Right cardiac atrium (tissue), 5 donors: ENCODE results near the gene MS4A6E. TPM values are rescaled to one million over a fixed set of nuclear protein-coding genes. Genes with fewer than 3 reads are reported as not detected.

Experiments
- ATAC-seq, 2 donors: fragments of 200-7000 bp; cut with Tn5 transposase; one replicate each; pipeline versions ENCODE4 v1.8.0 to v1.9.1; 2020; ENCODE audit warnings: moderate library complexity in 2 of 2, mild to moderate bottlenecking in 1 of 2
- DNase-seq, 3 donors: peaks; one replicate each; pipeline ENCODE4 v3.0.0-alpha.2; 2020
- H3K27ac ChIP-seq: one replicate; pipeline ENCODE4 v1.5.1; 2013; ENCODE audit warnings: mild to moderate bottlenecking, low read length, control low read depth, moderate library complexity
- H3K27me3 ChIP-seq: one replicate; pipeline ENCODE4 v1.6.1; 2013; ENCODE audit not compliant: control insufficient read depth, insufficient read depth
- H3K4me1 ChIP-seq: one replicate; pipeline ENCODE4 v1.6.1; 2013; ENCODE audit warnings: low read length; ENCODE audit not compliant: control insufficient read depth, insufficient read depth
- H3K4me3 ChIP-seq: one replicate; pipeline ENCODE4 v1.5.1; 2013; ENCODE audit warnings: low read length, control low read depth
- H3K9me3 ChIP-seq: one replicate; pipeline ENCODE4 v1.6.1; 2013; ENCODE audit warnings: low read length; ENCODE audit not compliant: control insufficient read depth
- WGBS: extraction: QIAGEN DNeasy Blood & Tissue Kit; methylation state at CpG from one replicate; pipeline ENCODE4 v1.1.7; 2013; 5-methylcytosine and 5-hydroxymethylcytosine counted together
- intact Hi-C, 4 donors: fragments of 100-400 bp; cut with DNase I; formaldehyde crosslinking; loops; one replicate each; pipeline versions ENCODE4 v1.11.0 to v1.14.0; 2022 to 2023
- polyA plus RNA-seq: library from polyadenylated mRNA; stranded (reverse); fragments of 200-250 nt; gene quantifications from one replicate; pipeline ENCODE4 v1.2.3, GENCODE V29; 2013
- total RNA-seq, 4 donors: library from RNA; stranded (reverse); fragmentation: NEBNext Ultra II Directional; extraction: Animal tissue kit (Norgen Biotek cat#: 25700); gene quantifications; one replicate each; pipeline ENCODE4 v1.2.1, GENCODE V29; 2021
- donor health status: healthy with polysubstance abuse.
- donor health status: DM: no; HTN: yes; CAD: no.
- donor health status: DM: no; HTN: no; CAD: no.
- donor health status: DM: no; HTN: yes; CAD: no; lungs with severe emphysema.
- donor health status: DM: yes; HTN: yes; CAD: no.

MS4A6E gene
- total and polyA plus RNA-seq, 5 donors, result not detected

- H3K9me3 ChIP-seq, result no peaks in the 10 kb centered on the region
- intact Hi-C loops, result no loop called here
- H3K4me1 ChIP-seq, result no peaks in the 10 kb centered on the region
- ATAC-seq (no peak), DNase-seq (no peak)
- no peak overlapping the region for H3K4me3 ChIP-seq
- 81% methylated on average over 3 of the region's 3 CpGs for WGBS
- H3K27me3 ChIP-seq, result no peaks in the 10 kb centered on the region
- H3K27ac ChIP-seq, result no peak overlapping the region
These were observed 19.4 kb upstream of the MS4A6E start for GRCh38 chr11:60307507-60308195.

GRCh38 chr11:60310407-60310998, 16.6 kb upstream of the MS4A6E start:
- no peak overlapping the region for H3K27ac ChIP-seq
- H3K27me3 ChIP-seq, result no peaks in the 10 kb centered on the region
- ATAC-seq, result no peak
- DNase-seq, result peak in 2 of 3 donors; percentile 28 to 52
- no peaks in the 10 kb centered on the region for H3K4me1 ChIP-seq
- H3K9me3 ChIP-seq, result no peaks in the 10 kb centered on the region
- H3K4me3 ChIP-seq, result no peak overlapping the region
- WGBS, result 49% methylated on average over 5 of the region's 5 CpGs
- intact Hi-C loops, result no loop called here

GRCh38 chr11:60314635-60315321, 12.3 kb upstream of the MS4A6E start:
- 47% methylated on average over 2 of the region's 2 CpGs for WGBS

GRCh38 chr11:60315871-60316270, 11.2 kb upstream of the MS4A6E start:
- intact Hi-C loops, result no loop called here
- Histone ChIP-seq H3K9me3 (peaks cover 5% of the 10 kb centered on the region), H3K27ac (no peak overlapping the region), H3K27me3 (no peaks in the 10 kb centered on the region), H3K4me3 (no peak overlapping the region), H3K4me1 (no peaks in the 10 kb centered on the region)
- ATAC-seq, result no peak
- no peak for DNase-seq

More at GRCh38 chr11:60314635-60315321, 12.3 kb upstream of the MS4A6E start:
- no peak for DNase-seq
- Histone ChIP-seq H3K27ac (no peak overlapping the region), H3K4me1 (no peaks in the 10 kb centered on the region), H3K9me3 (peaks cover 5% of the 10 kb centered on the region), H3K27me3 (no peaks in the 10 kb centered on the region), H3K4me3 (no peak overlapping the region)
- intact Hi-C loops, result no loop called here
- ATAC-seq, result no peak

- intact Hi-C loops, result no loop called here
- ATAC-seq (no peak), DNase-seq (no peak)
- Histone ChIP-seq H3K9me3 (peaks cover 5% of the 10 kb centered on the region), H3K27me3 (no peaks in the 10 kb centered on the region), H3K4me1 (no peaks in the 10 kb centered on the region), H3K4me3 (no peak overlapping the region), H3K27ac (no peak overlapping the region)
- WGBS, result 49% methylated on average over 2 of the region's 2 CpGs
These were observed 10.7 kb upstream of the MS4A6E start for GRCh38 chr11:60316317-60316716.

GRCh38 chr11:60318726-60319125, 8.3 kb upstream of the MS4A6E start:
- peaks cover 5% of the 10 kb centered on the region for H3K9me3 ChIP-seq
- ATAC-seq (no peak), DNase-seq (no peak)
- H3K4me3 ChIP-seq, result no peak overlapping the region
- WGBS, result 63% methylated on average over 2 of the region's 2 CpGs
- intact Hi-C loops, result no loop called here
- H3K27me3 ChIP-seq, result no peaks in the 10 kb centered on the region
- no peaks in the 10 kb centered on the region for H3K4me1 ChIP-seq
- no peak overlapping the region for H3K27ac ChIP-seq

GRCh38 chr11:60321051-60321450, 6.0 kb upstream of the MS4A6E start:
- Histone ChIP-seq H3K27me3 (no peaks in the 10 kb centered on the region), H3K4me1 (no peaks in the 10 kb centered on the region), H3K9me3 (peaks cover 5% of the 10 kb centered on the region), H3K4me3 (no peak overlapping the region), H3K27ac (no peak overlapping the region)
- no peak for DNase-seq
- intact Hi-C loops, result no loop called here
- ATAC-seq, result no peak

GRCh38 chr11:60328460-60328859, 1.4 kb downstream of the MS4A6E start:
- DNase-seq (no peak), ATAC-seq (no peak)
- H3K4me1 ChIP-seq, result no peaks in the 10 kb centered on the region
- H3K9me3 ChIP-seq, result peaks cover 3% of the 10 kb centered on the region
- H3K27ac ChIP-seq, result no peak overlapping the region
- no peak overlapping the region for H3K4me3 ChIP-seq
- intact Hi-C loops, result no loop called here
- no peaks in the 10 kb centered on the region for H3K27me3 ChIP-seq

- DNase-seq, result no peak
- Histone ChIP-seq H3K9me3 (no peaks in the 10 kb centered on the region), H3K4me1 (no peaks in the 10 kb centered on the region), H3K27me3 (no peaks in the 10 kb centered on the region), H3K4me3 (no peak overlapping the region), H3K27ac (no peak overlapping the region)
- 78% methylated on average over 3 of the region's 3 CpGs for WGBS
- intact Hi-C loops, result no loop called here
- peak; percentile 39 to 51 for ATAC-seq
These were observed 5.8 kb downstream of the MS4A6E start for GRCh38 chr11:60332846-60333245.

GRCh38 chr11:60334005-60334620, 7.1 kb downstream of the MS4A6E start:
- WGBS, result 12% methylated on average over 2 of the region's 2 CpGs
- no peak overlapping the region for H3K4me3 ChIP-seq
- intact Hi-C loops, result no loop called here
- no peak overlapping the region for H3K27ac ChIP-seq
- H3K9me3 ChIP-seq, result no peaks in the 10 kb centered on the region
- no peaks in the 10 kb centered on the region for H3K4me1 ChIP-seq
- H3K27me3 ChIP-seq, result no peaks in the 10 kb centered on the region
- peak; percentile 29 to 53 for ATAC-seq
- peak in 2 of 3 donors; percentile 21 to 46 for DNase-seq

- H3K27ac ChIP-seq, result no peak overlapping the region
- DNase-seq (no peak), ATAC-seq (no peak)
- H3K9me3 ChIP-seq, result no peaks in the 10 kb centered on the region
- no peaks in the 10 kb centered on the region for H3K4me1 ChIP-seq
- H3K4me3 ChIP-seq, result no peak overlapping the region
- 88% methylated on average over 7 of the region's 7 CpGs for WGBS
- intact Hi-C loops, result no loop called here
- H3K27me3 ChIP-seq, result no peaks in the 10 kb centered on the region
These were observed 9.8 kb downstream of the MS4A6E start for GRCh38 chr11:60336767-60337391.
